GM12878 (cell line): ENCODE measurements around the gene GNGT2. TPM values are rescaled to one million over a fixed set of nuclear protein-coding genes. Genes with fewer than 3 reads are reported as not detected.

Source experiments
- BCLAF1 ChIP-seq: fragments of 450-650 bp; IDR thresholded peaks from 2 replicates; pipeline ENCODE4 v1.6.1; 2017; ENCODE audit warnings: antibody characterized with exemption, mild to moderate bottlenecking, moderate library complexity
- CBX3 ChIP-seq: fragments of 200-600 bp; sonication (generic); IDR thresholded peaks from 2 replicates; pipeline ENCODE4 v1.6.1; 2016; ENCODE audit warnings: low read depth, borderline replicate concordance
- EED ChIP-seq: sonication (generic); IDR thresholded peaks from 2 replicates; pipeline ENCODE4 v1.6.1; 2016; ENCODE audit warnings: antibody characterized with exemption, low read depth
- IKZF1 ChIP-seq: fragments of 450-650 bp; conservative IDR thresholded peaks from 2 replicates; pipeline ENCODE4 v1.6.1; 2017; ENCODE audit warnings: antibody characterized with exemption, mild to moderate bottlenecking
- JUNB ChIP-seq: IDR thresholded peaks from 2 replicates; pipeline ENCODE4 v1.6.1; 2016; ENCODE audit warnings: antibody characterized with exemption, mild to moderate bottlenecking
- KDM1A ChIP-seq: fragments of 200-600 bp; sonication (generic); IDR thresholded peaks from 2 replicates; pipeline ENCODE4 v1.6.1; 2016; ENCODE audit warnings: borderline replicate concordance
- MLLT1 ChIP-seq: fragments of 450-650 bp; IDR thresholded peaks from 2 replicates; pipeline ENCODE4 v1.6.1; 2016; ENCODE audit warnings: mild to moderate bottlenecking
- MXI1 ChIP-seq: fragments of 150-350 bp; IDR thresholded peaks from 2 replicates; pipeline ENCODE4 v1.6.1; 2011; ENCODE audit warnings: low read depth, mild to moderate bottlenecking, inconsistent platforms, low read length, improper control_type of control experiment
- NBN ChIP-seq: fragments of 450-650 bp; IDR thresholded peaks from 2 replicates; pipeline ENCODE4 v1.6.1; 2016
- NKRF ChIP-seq: fragments of 450-650 bp; conservative IDR thresholded peaks from 2 replicates; pipeline ENCODE4 v1.6.1; 2017; ENCODE audit warnings: mild to moderate bottlenecking, moderate library complexity
- POLR2AphosphoS5 ChIP-seq: IDR thresholded peaks from 2 replicates; pipeline ENCODE4 v1.6.1; 2011; ENCODE audit warnings: mild to moderate bottlenecking, low read length, inconsistent platforms
- PRDM15 ChIP-seq: fragments of 450-650 bp; formaldehyde crosslinking; IDR thresholded peaks from 2 replicates; pipeline ENCODE4 v1.4.0; 2020; ENCODE audit warnings: mild to moderate bottlenecking, moderate library complexity
- RB1 ChIP-seq: fragments of 450-650 bp; formaldehyde crosslinking; IDR thresholded peaks from 2 replicates; pipeline ENCODE4 v1.6.1; 2017; ENCODE audit warnings: mild to moderate bottlenecking, borderline replicate concordance
- RUNX3 ChIP-seq: IDR thresholded peaks from 2 replicates; pipeline ENCODE4 v1.6.1; 2012; ENCODE audit warnings: low read length, inconsistent platforms
- SMAD5 ChIP-seq: IDR thresholded peaks from 2 replicates; pipeline ENCODE4 v1.6.1; 2016; ENCODE audit warnings: antibody characterized with exemption, low read depth
- TAF1 ChIP-seq: IDR thresholded peaks from 2 replicates; pipeline ENCODE4 v1.6.1; 2011; ENCODE audit warnings: mild to moderate bottlenecking, low read depth, low read length, borderline replicate concordance
- WRNIP1 ChIP-seq: IDR thresholded peaks from 2 replicates; pipeline ENCODE4 v1.6.1; 2011; ENCODE audit warnings: low read depth, low read length, improper control_type of control experiment, borderline replicate concordance
- ZBTB33 ChIP-seq: fragments of 450-650 bp; IDR thresholded peaks from 2 replicates; pipeline ENCODE4 v1.6.1; 2017; ENCODE audit warnings: mild to moderate bottlenecking
- polyA plus RNA-seq, 11 experiments: library from polyadenylated mRNA; depleted of rRNA in 4 of 11; unstranded in 6 of 11; stranded (reverse) in 5 of 11; fragments of >200 nt; fragmentation: Nextera tagmentation in 4 of 11; fragmentation: Illumina TruSeq in 1 of 11; extraction: Ambion mirVana in 4 of 11; extraction: Trizol in 1 of 11; gene quantifications; 1 replicate in 1 of 11; 2 replicates in 10 of 11; pipeline versions ENCODE4 v1.2.1 to v1.2.3, GENCODE V29; 2011 to 2016; ENCODE audit warnings: inconsistent platforms in 2 of 11, missing spikeins in 2 of 11, low read depth in 1 of 11
- total RNA-seq, 4 experiments: library from RNA; depleted of rRNA in 3 of 4; stranded (reverse); fragments of >200 nt in 3 of 4; fragmentation: Illumina TruSeq in 1 of 4; extraction: Trizol in 1 of 4; gene quantifications; 2 replicates each; pipeline versions ENCODE4 v1.2.1 to v1.2.3, GENCODE V29; 2013 to 2021

Gene GNGT2
- total and polyA plus RNA-seq, 10 of the 15 experiments (the other 5 are each of a cell fraction or from before 2014, with no cell fraction given), result 15.3 to 60.4 (median 32.0) TPM

- no peak for TF ChIP-seq CBX3
- TF ChIP-seq TAF1, result no peak
- TF ChIP-seq BCLAF1, result no peak
- TF ChIP-seq WRNIP1, result peak; percentile 91; the same call in 1 of the 2 replicates
- peak; percentile 94 for TF ChIP-seq POLR2AphosphoS5
- no peak for TF ChIP-seq NKRF
- no peak for TF ChIP-seq RB1
- no peak; the same call in 1 of the 2 replicates for TF ChIP-seq SMAD5
- TF ChIP-seq NBN, result peak; percentile 97
- peak; percentile 5; the same call in 1 of the 2 replicates for TF ChIP-seq ZBTB33
- peak; percentile 98 for TF ChIP-seq MLLT1
- no peak for TF ChIP-seq PRDM15
- peak; percentile 95 for TF ChIP-seq EED
- TF ChIP-seq IKZF1, result peak; percentile 97
- TF ChIP-seq KDM1A, result no peak
- peak; percentile 85 for TF ChIP-seq JUNB
- peak; percentile 83 for TF ChIP-seq RUNX3
- peak; percentile 34; the same call in 1 of the 2 replicates for TF ChIP-seq MXI1
These were observed 16.7 kb downstream of the GNGT2 start (continued) for GRCh38 chr17:49193513-49194296.
